Posterior vena cava (tissue), 2 donors: Measurements from ENCODE around the gene RGS3. TPM values are rescaled to one million over a fixed set of nuclear protein-coding genes. Genes with fewer than 3 reads are reported as not detected.
"Not testable (repeated sequence)": the region's sequence is repeated elsewhere in the genome, so short reads cannot be mapped to it uniquely, and the experiment has no call there.

ENCODE experiments used
- DNase-seq: peaks from one replicate; pipeline ENCODE4 v3.0.0-alpha.2; 2020; ENCODE audit warnings: low spot score
- intact Hi-C, 2 donors: fragments of 100-400 bp; cut with DNase I; formaldehyde crosslinking; loops; one replicate each; pipeline versions ENCODE4 v1.14.1 to v1.14.2; 2022 to 2023
- total RNA-seq, 2 donors: library from RNA; stranded (reverse); fragmentation: NEBNext Ultra II Directional; extraction: Animal tissue kit (Norgen Biotek cat#: 25700); gene quantifications; one replicate each; pipeline ENCODE4 v1.2.1, GENCODE V29; 2021
- donor health status: DM: yes; HTN: yes; CAD: no.
- donor health status: DM: yes; HTN: yes; CAD: no.

Gene RGS3
- total RNA-seq, 2 donors from 2014 or later: 66.2 to 71.4 TPM

- intact Hi-C loops: no loop called here
These were observed 19.6 kb downstream of the RGS3 start for GRCh38 chr9:113482991-113483675.

DNA sequence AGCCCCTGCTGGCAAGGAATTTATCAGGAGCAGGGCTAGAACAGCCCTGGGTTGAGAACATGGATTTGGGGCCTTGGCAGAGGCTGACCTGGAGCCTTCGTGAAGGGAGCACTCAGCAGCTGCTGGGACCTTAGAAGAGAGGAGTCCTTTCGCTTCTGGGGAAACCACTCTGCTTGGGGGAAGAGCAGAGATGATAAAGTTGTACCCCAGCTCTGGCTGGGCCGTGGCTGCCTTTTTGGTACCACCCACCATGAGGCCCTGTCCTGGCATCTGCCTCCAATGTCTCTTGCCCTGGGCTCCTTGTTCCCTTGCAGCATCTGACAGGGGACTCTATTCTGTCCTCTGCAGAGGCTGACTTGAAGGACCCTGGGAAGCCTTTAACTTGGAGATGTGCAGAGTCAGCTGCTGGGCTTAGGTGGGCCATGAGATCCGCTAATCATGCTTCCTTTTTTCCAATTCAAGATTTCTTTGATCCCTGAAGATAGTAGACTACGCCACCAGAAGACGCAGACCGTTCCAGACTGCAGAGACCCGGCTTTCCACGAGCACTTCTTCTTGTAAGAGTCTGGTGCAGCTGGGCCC is 20.2 kb downstream of the RGS3 start:
- no peak for DNase-seq
- intact Hi-C loops: loop anchor here in 1 of 2 donors (2.0 kb wide), 1 partner anchor 73 kb away; no protein-coding TSS in a partner anchor

More at GRCh38 chr9:113482991-113483675, 19.6 kb downstream of the RGS3 start:
- no peak for DNase-seq

DNA sequence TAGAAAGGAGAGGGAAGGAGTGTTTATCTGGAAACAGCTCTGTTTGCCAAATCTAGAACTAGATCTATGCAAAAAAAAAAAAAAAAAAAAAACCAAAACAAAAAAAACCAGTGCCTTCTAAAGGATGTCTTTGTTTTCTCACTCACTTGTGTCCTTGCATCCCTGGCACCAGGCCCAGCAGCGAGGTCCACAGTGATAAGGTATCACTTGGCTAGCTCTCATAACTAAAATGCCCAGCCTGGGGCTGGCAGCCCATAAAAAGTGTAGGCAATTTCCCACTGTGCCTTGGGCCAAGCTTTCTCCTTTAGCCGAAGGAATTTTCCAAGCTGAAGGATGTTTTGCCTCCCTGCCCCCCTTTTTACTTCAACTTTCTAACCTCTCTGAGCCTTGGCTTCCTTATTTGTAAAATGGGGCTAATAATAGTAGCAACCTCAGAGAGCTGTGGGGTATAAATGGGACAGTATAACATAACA is 20.8 kb downstream of the RGS3 start:
- intact Hi-C loops: loop anchor here in 1 of 2 donors (2.0 kb wide), 1 partner anchor 73 kb away; no protein-coding TSS in a partner anchor

DNA sequence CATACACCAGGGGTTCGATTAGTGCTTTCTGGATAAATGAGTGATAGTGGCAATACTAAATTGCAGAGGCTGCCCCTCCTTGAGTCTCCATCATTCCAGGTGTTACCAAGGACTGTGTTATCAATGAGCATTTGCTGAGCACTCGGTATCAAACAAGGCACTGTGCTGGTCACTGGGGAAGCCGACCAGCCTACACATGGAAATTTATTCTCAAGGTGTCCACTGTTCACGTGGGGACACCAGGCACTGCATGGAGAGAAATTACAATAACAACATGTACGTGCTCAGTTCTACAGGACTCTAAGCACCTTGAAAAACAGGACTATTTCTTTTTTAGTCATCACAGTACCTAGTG is 22.2 kb downstream of the RGS3 start:
- DNase-seq: no peak
- intact Hi-C loops: loop anchor here in 1 of 2 donors (2.0 kb wide), 1 partner anchor 71 kb away; no protein-coding TSS in a partner anchor

More for the DNA sequence above, 20.8 kb downstream of the RGS3 start:
- no peak for DNase-seq

- intact Hi-C loops: no loop called here
- no peak for DNase-seq
These were observed 22.8 kb downstream of the RGS3 start for GRCh38 chr9:113486327-113486726.

- DNase-seq: no peak
- intact Hi-C loops: no loop called here
These were observed 24.5 kb downstream of the RGS3 start for GRCh38 chr9:113488071-113488470.

DNA sequence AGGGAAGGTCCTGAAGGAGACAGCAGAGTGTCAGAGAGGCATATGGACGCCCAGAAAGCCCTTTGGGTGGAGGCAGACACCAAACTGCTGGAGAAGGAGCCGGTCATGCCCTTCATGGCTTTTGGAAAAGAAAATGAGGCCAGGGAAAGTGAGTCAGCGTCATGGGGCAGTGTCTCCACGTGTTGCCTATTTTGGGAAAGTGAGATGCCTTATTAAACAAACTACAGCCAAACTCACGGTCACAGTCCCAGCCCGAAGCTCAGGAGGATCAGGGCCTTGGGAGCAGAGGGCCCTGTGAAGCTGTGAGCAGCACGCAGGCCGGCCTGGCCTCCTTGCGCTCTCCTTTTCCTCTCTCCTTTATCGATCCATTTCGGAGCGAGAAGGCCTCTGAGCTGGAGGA is 25.0 kb downstream of the RGS3 start:
- intact Hi-C loops: no loop called here
- DNase-seq: no peak

DNA sequence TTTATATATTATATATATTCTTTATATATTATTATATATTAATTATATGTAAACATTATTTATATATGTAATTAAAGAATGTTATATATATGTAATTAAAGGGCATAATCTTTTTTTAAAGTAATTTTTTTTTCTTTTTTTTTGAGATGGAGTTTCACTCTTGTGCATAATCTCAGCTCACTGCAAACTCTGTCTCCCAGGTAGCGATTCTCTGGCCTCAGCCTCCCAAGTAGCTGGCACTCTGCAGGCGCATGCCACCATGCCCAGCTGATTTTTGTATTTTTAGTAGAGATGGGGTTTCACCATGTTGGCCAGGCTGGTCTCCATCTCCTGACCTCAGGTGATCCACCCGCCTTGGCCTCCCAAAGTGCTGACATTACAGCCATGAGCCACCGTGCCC is 27.6 kb downstream of the RGS3 start:
- DNase-seq, intact Hi-C loops: not testable (repeated sequence)

DNA sequence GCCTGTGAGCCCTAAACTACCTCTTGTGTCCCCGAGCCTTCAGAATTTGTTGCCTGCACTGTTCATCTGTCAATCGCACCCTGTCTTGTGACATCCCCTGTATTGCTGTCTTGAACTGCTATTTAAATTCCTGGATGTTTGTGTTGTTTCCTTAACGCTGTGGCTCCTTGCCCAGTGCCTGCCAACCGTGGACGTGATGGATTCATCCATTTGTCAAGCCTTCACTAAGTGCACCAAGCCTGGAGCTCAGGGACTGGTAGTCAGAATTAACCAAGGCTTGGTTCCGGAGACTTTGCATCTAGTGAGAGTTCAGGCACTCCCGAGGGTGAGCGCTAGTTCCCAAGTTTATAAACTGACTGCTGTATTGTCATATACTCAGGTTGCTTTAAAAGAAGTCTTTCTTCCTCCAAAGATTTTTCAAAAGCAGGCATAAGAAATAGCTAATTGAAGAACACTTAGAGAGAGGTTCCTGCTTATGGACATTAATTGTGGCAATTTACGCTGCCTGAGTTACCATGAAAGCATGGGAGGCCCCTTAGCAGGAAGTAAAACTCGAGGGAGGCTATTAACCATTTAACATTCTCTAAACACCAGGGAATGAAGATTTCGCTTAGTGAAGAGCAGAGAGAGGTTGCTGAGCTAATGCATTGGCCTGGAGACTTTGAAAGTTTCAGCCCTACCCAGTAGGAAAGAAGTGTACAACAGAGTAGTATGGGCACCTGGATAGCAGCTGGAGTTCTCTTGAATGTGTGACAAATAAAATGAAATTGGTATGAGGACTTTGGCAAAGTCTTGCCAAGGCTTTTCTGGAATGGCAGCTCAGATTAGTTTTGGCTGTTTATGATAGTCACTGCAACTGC is 29.0 kb downstream of the RGS3 start:
- intact Hi-C loops: no loop called here
- DNase-seq: no peak

- intact Hi-C loops: no loop called here
- no peak for DNase-seq
These were observed 29.6 kb downstream of the RGS3 start for GRCh38 chr9:113493203-113493520.

- intact Hi-C loops: no loop called here
These were observed 32.0 kb downstream of the RGS3 start for GRCh38 chr9:113495526-113495925.

DNA sequence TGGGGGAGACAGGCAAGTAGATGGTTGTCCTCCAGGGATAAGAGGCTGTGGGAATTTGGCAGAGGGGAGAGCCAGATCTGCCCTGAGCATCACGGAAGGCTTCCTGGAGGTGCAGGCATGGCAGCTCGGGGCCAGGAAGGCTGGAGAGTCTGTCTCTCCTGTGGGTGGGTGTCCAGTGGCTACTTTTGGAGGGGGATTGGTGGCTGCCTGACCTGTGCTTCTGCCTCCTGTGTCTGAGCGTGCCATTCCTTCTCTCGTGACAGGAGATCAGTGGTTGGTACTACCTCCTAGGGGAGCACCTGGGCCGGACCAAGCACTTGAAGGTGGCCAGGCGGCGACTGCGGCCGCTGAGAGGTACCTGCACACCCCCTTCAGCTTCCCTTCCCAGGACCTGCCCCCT is 33.5 kb downstream of the RGS3 start:
- intact Hi-C loops: no loop called here
- DNase-seq: no peak

More at GRCh38 chr9:113495526-113495925, 32.0 kb downstream of the RGS3 start:
- DNase-seq: no peak

- DNase-seq: no peak
- intact Hi-C loops: no loop called here
These were observed 35.8 kb downstream of the RGS3 start for GRCh38 chr9:113499153-113499875.

DNA sequence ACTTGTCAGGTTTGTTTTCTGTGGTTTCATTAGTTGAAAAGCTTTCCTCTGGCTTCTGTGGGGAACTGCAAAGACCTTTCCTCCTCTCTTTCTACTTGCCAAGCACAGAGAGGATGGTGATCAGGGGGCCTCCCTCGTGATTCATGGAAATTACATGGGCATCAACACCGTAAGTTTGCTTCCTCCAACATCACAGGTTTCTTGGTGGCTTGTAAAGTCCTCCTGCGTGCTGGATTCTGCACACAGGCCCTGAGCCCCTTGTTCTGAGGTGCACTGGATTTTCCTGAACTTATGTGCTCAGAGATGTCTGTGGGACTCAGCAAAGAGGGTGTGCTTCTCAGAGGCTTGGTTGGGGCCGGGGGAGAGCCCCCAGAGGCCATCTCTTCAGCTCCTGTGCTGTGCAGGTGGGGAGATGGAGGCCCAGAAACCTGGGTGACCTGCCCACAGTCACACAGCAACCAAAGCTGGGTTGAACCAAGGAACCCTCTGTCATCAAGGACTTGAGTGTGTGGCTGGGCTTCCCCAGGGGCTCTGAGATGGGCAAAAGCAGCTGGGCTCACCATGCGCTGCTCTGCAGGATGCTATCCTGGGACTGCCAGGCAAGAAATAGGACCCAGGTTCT is 36.5 kb downstream of the RGS3 start:
- intact Hi-C loops: no loop called here
- DNase-seq: no peak

GRCh38 chr9:113501129-113501686 is 37.7 kb downstream of the RGS3 start:
- intact Hi-C loops: no loop called here
- DNase-seq: no peak

- no peak for DNase-seq
- intact Hi-C loops: no loop called here
These were observed 38.3 kb downstream of the RGS3 start for GRCh38 chr9:113501852-113502251.

- peak; percentile 50 for DNase-seq
- intact Hi-C loops: no loop called here
These were observed 39.0 kb downstream of the RGS3 start for GRCh38 chr9:113502427-113503034.

- peak; percentile 41 for DNase-seq
- intact Hi-C loops: no loop called here
These were observed 39.6 kb downstream of the RGS3 start for GRCh38 chr9:113503131-113503541.
